Upper lobe of left lung (tissue), 6 donors: ENCODE measurements around the gene INTS12. TPM values are rescaled to one million over a fixed set of nuclear protein-coding genes. Genes with fewer than 3 reads are reported as not detected.

Experiments used
- ATAC-seq, 2 donors: fragments of 200-7000 bp; cut with Tn5 transposase; one replicate each; pipeline ENCODE4 v1.9.1; 2022; ENCODE audit warnings: mild to moderate bottlenecking in 2 of 2, moderate library complexity in 2 of 2; ENCODE audit not compliant: low FRiP score in 2 of 2
- DNase-seq, 2 donors: peaks; one replicate each; pipeline ENCODE4 v3.0.0-alpha.2; 2019 to 2020
- H3K27ac ChIP-seq, 4 donors: fragments of 200-600 bp; sonication (generic); one replicate each; pipeline ENCODE4 v1.5.1; 2016 to 2019
- H3K27me3 ChIP-seq, 4 donors: fragments of 200-600 bp; sonication (generic); one replicate each; pipeline ENCODE4 v1.5.1; 2017 to 2019
- H3K36me3 ChIP-seq, 4 donors: fragments of 200-600 bp; sonication (generic); one replicate each; pipeline ENCODE4 v1.5.1; 2016 to 2019
- H3K4me1 ChIP-seq, 4 donors: fragments of 200-600 bp; sonication (generic); one replicate each; pipeline ENCODE4 v1.5.1; 2018 to 2019
- H3K4me3 ChIP-seq, 4 donors: fragments of 200-600 bp; sonication (generic); one replicate each; pipeline ENCODE4 v1.5.1; 2017 to 2019; ENCODE audit warnings: mild to moderate bottlenecking in 2 of 4, moderate library complexity in 1 of 4
- H3K9me3 ChIP-seq, 4 donors: fragments of 200-600 bp; sonication (generic); one replicate each; pipeline ENCODE4 v1.5.1; 2018 to 2019
- EP300 ChIP-seq, 4 donors: sonication (generic); formaldehyde crosslinking; IDR thresholded peaks; one replicate each; pipeline ENCODE4 v1.5.1; 2017; ENCODE audit warnings: antibody characterized with exemption in 4 of 4, control low read depth in 2 of 4
- POLR2A ChIP-seq, 4 donors: fragments of 450-650 bp; IDR thresholded peaks; one replicate each; pipeline ENCODE4 v1.5.1; 2016 to 2017; ENCODE audit warnings: antibody characterized with exemption in 4 of 4, mild to moderate bottlenecking in 2 of 4
- POLR2AphosphoS5 ChIP-seq, 2 donors: sonication (generic); formaldehyde crosslinking; IDR thresholded peaks; one replicate each; pipeline ENCODE4 v1.5.1; 2017; ENCODE audit warnings: antibody characterized with exemption in 2 of 2
- WGBS, 2 donors: methylation state at CpG; one replicate each; pipeline ENCODE4 v1.1.5; 2017 to 2018; 5-methylcytosine and 5-hydroxymethylcytosine counted together
- total RNA-seq, 6 donors: library from RNA; depleted of rRNA in 4 of 6; stranded (reverse); fragments of >200 nt in 4 of 6; gene quantifications; one replicate each; pipeline versions ENCODE4 v1.1.0 to v1.2.1, GENCODE V29; 2016 to 2021
- TF ChIP-seq, protein P1 (sequence below), 6 experiments: fragments of 450-650 bp in 4 of 6; fragments of 200-600 bp in 2 of 6; sonication (generic) in 2 of 6; IDR thresholded peaks; one replicate each; pipeline ENCODE4 v1.5.1; 2016 to 2019; ENCODE audit warnings: antibody characterized with exemption in 6 of 6
- donor health status: DM: no; HTN: no; CAD: no; lungs with moderate emphysema.
- donor health status: DM: no; HTN: yes; CAD: no; lungs with severe emphysema.

Gene INTS12
- total RNA-seq, 6 donors from 2014 or later: 8.9 to 38.1 (median 15.3) TPM

DNA sequence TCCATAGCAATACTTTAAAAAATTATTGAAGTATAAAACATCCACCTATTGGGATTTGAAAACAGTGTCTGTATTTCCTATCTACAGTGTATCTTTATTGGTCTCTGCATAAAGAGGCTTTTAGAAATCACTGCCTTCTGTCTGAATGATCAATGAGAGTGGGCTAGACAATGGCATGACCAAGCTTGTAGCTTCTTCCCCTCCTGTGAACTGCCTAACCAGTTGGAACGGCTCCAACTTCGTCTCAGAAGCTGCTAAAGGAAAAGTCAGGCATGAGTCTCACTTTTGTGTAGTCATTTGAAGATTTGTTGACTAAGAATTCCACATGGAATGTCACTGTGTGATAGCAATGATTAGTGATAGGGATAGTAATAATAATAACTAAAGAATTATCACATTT lies 64.2 kb downstream of the INTS12 start:
- no peak for DNase-seq
- WGBS, 2 donors: 52 to 79% methylated on average over 2 of the region's 2 CpGs
- Histone ChIP-seq H3K4me1 (no peaks in the 10 kb centered on the region), H3K4me3 (no peak overlapping the region), H3K27ac (no peak overlapping the region), H3K27me3 (no peaks in the 10 kb centered on the region), H3K9me3 (no peaks in the 10 kb centered on the region), H3K36me3 (no peaks in the 10 kb centered on the region)
- ATAC-seq: no peak
- TF ChIP-seq EP300 (IDR thresholded peaks at IDR 0.05): no peak
- TF ChIP-seq, protein P1, sequence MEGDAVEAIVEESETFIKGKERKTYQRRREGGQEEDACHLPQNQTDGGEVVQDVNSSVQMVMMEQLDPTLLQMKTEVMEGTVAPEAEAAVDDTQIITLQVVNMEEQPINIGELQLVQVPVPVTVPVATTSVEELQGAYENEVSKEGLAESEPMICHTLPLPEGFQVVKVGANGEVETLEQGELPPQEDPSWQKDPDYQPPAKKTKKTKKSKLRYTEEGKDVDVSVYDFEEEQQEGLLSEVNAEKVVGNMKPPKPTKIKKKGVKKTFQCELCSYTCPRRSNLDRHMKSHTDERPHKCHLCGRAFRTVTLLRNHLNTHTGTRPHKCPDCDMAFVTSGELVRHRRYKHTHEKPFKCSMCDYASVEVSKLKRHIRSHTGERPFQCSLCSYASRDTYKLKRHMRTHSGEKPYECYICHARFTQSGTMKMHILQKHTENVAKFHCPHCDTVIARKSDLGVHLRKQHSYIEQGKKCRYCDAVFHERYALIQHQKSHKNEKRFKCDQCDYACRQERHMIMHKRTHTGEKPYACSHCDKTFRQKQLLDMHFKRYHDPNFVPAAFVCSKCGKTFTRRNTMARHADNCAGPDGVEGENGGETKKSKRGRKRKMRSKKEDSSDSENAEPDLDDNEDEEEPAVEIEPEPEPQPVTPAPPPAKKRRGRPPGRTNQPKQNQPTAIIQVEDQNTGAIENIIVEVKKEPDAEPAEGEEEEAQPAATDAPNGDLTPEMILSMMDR (IDR thresholded peaks at IDR 0.05): no peak
- TF ChIP-seq POLR2A (IDR thresholded peaks at IDR 0.05): no peak
- no peak for TF ChIP-seq POLR2AphosphoS5 (IDR thresholded peaks at IDR 0.05)

DNA sequence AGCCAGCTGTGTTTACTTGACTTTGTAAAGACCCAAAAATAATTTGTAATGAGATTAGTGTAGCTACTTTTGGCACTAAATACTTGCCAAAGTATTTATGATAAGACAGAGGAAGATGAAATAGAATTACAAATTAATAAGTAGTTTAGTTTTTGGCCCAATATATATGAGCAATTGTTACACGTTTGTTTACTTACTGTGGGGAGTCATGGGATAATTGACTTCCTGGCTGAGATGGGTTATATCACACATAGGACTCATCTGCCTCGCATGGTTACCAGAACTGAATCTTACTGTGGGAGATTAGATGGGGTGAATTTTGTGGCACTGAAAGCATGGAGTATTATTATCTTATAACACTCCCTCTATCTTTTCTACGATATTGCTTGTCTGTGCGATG lies 66.6 kb downstream of the INTS12 start:
- Histone ChIP-seq H3K9me3 (no peaks in the 10 kb centered on the region), H3K4me3 (no peak overlapping the region), H3K4me1 (peaks cover 7 to 12% (median 10%) of the 10 kb centered on the region in 4 donors), H3K36me3 (no peaks in the 10 kb centered on the region), H3K27me3 (no peaks in the 10 kb centered on the region), H3K27ac (no peak overlapping the region)
- DNase-seq (no peak), ATAC-seq (no peak)
- WGBS, 2 donors: 68 to 73% methylated on average over 4 of the region's 4 CpGs
- no peak for TF ChIP-seq POLR2A (IDR thresholded peaks at IDR 0.05)
- TF ChIP-seq, protein P1 (IDR thresholded peaks at IDR 0.05): no peak
- TF ChIP-seq EP300 (IDR thresholded peaks at IDR 0.05): no peak
- no peak for TF ChIP-seq POLR2AphosphoS5 (IDR thresholded peaks at IDR 0.05)

DNA sequence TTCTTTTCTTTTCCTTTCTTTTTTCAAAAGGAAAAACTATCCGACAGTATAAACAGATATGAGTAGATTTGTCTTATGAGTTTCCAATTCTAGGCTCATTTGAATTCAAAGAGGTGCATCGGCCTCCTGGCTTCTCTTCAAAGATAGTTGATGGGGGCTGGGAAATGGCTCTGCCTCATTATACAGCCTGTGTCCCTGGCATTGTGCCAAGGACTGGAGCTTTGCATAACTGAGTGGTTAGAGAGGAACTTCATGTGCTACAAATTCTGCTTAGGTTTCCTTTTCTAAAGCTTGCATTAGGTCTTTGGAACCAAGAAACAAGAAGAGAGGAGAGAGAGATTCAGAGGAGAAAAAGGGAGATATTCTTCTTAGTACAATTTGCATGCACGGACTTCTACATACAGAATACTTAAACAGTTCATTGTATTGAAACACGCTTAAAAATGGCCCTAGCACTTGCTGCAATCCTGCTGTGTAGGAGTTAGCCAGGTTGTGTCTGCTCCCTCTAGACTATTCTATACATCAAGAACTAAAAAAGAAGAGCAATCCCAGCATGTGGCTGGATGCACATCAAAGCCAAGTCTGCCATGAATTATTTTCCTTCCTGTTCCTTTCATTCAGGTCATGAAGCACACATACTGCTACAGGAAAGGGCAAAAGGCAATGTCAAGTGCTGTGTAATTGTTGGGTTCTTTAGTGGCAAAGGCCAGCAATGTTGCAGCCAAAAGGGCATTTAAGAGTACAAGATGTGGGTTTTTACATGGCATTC lies 70.9 kb downstream of the INTS12 start:
- 34 to 39% methylated on average over 4 of the region's 4 CpGs for WGBS, 2 donors
- ATAC-seq (peak in 1 of 2 donors; percentile 75), DNase-seq (peak in 1 of 2 donors; percentile 93)
- Histone ChIP-seq H3K9me3 (no peaks in the 10 kb centered on the region), H3K36me3 (no peaks in the 10 kb centered on the region), H3K4me1 (peaks cover 7 to 30% (median 18%) of the 10 kb centered on the region in 4 donors), H3K4me3 (no peak overlapping the region), H3K27ac (peak overlapping the region in 2 of 4 donors; percentile 14 to 57), H3K27me3 (no peaks in the 10 kb centered on the region)
- TF ChIP-seq POLR2AphosphoS5 (IDR thresholded peaks at IDR 0.05) (no peak), EP300 (IDR thresholded peaks at IDR 0.05) (no peak), POLR2A (IDR thresholded peaks at IDR 0.05) (no peak)
- TF ChIP-seq, protein P1 (IDR thresholded peaks at IDR 0.05): no peak

DNA sequence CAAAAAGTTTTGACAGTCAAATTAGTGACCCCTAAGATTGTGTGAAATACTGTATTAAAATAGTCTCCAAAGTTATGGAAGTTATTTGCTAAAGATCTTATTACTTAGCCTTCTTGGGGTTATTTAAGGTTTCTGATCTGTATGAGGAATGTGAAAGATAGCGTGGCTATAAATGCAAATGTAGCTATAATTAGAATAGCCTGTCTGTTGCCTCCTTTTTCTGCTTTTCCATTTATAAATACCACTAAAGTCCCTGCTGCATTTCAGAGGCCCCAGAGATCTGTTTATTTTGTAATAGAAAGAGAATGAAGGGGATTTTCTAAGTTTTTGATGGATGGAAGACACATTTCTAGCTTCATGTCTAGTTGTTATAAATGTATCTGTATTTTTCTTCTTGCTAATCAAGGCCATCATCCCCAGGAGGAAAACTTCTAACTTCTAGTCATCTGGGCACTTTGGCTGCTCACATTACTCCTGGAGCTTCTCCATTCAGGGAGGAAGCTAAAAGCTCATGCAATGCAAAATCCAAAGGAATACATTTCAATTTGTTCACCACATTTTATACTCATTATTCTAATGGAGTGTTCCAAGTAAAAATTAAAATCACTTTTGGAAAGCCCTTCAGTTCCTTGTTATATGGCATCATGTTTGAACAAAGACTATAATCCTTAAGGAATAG lies 73.9 kb downstream of the INTS12 start:
- TF ChIP-seq, protein P1 (IDR thresholded peaks at IDR 0.05): no peak
- TF ChIP-seq POLR2A (IDR thresholded peaks at IDR 0.05) (no peak), EP300 (IDR thresholded peaks at IDR 0.05) (no peak), POLR2AphosphoS5 (IDR thresholded peaks at IDR 0.05) (no peak)
- H3K36me3 ChIP-seq: no peaks in the 10 kb centered on the region
- WGBS, 2 donors: 38 to 50% methylated on average over 1 of the region's 1 CpG
- no peak overlapping the region for H3K4me3 ChIP-seq
- no peak for DNase-seq
- H3K4me1 ChIP-seq: peaks cover 7 to 35% (median 18%) of the 10 kb centered on the region in 4 donors
- no peaks in the 10 kb centered on the region for H3K9me3 ChIP-seq
- peak overlapping the region in 2 of 4 donors; percentile 8 to 46 for H3K27ac ChIP-seq
- no peak for ATAC-seq
- no peaks in the 10 kb centered on the region for H3K27me3 ChIP-seq
